Germinal center (tissue), 1 donor: Measurements from ENCODE around the gene MAPKAP1.
A peak's percentile ranks its signal among the peaks of the same experiment; 100 is the strongest.
"Not testable (repeated sequence)": the region's sequence is repeated elsewhere in the genome, so short reads cannot be mapped to it uniquely, and the experiment has no call there.

ENCODE experiments used
- DNase-seq: peaks from one replicate; pipeline ENCODE4 v3.0.0; 2012; ENCODE audit warnings: mixed read lengths, low spot score

The MAPKAP1 gene

DNA sequence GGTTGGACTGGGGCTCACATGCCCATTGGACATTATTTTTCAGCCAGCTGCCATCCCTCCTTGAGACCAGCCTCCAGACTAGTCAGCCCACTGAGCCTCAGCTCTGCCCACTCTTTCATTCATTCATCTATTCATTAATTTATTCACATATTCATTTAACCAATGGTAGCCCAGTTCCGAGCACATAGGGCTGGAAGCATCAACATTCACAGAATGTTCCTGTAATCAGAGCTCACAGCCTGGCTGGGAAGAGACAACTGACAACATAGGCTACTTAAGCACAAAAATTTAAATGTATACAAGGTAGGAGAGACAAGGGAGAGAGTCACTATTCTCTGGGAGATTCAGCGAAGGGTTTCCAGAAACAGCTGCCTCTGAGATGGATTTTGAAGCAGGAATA, 23.2 kb upstream of the MAPKAP1 start:
- DNase-seq = no peak

DNA sequence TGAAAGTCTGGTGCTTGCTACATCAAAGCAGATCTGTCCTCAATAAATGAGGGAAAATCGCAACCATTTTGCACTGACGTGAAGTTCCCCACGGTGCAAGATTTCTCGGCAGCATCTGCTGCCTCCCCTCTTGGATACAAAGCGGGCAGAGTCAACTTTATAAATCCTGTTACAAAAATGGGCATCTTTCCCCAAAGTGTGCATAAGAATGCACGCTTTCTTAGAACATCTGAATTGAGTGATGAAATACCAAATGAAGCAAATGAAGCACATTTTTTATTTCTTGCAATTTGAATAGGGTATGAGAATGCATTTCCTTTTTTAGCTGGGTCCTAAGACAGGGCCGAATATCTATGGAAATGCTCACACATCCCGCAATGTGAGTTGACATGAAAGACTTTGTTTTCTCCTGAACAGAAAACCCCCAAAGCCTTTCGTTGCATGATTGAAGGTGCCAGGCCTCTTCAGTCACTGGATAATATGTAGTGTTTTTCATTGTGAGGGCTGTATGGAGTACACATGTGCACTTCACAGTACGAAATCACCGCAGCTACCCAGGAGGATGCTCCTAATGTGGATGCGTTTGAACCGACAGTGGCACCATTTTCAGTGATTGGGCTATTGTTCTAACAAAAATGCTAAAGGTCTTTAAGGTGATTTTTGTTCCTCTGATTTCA, 19.6 kb upstream of the MAPKAP1 start:
- no peak for DNase-seq

DNA sequence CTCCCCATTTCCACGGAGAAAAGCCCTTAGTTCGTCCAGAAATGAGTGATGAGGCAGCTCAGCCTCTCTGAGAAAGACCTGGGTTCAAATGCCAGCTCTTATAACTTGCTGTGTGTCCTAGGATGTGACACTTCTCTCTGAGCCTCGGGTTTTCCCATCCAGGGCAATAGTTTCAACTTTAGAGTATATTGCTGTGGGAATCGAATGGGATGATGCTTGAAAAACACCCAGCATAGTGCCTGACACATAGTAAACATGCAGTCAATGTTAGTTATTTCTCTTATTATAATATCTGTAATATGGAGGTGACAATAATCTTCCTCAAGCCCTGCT, 430 bp upstream of the MAPKAP1 start:
- no peak for DNase-seq

DNA sequence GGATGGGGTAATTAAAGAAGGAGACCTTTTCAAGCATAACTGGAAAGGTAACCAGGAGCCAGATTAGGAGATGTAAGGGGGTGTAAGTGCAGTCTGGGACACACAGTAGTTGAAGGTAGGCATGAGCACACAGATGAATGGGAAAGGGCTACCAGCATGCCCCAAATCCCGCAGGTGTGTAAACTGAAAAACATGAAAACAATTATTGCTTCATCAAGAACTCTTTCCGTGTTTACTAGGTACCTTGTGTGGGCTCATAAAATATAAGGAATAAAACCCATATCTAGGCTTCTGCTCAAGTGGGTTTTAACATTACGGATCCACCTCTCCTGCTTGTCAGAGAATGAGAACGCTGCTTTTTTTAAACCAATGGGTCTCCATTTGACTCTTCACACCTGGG, 1.1 kb downstream of the MAPKAP1 start:
- DNase-seq = no peak

DNA sequence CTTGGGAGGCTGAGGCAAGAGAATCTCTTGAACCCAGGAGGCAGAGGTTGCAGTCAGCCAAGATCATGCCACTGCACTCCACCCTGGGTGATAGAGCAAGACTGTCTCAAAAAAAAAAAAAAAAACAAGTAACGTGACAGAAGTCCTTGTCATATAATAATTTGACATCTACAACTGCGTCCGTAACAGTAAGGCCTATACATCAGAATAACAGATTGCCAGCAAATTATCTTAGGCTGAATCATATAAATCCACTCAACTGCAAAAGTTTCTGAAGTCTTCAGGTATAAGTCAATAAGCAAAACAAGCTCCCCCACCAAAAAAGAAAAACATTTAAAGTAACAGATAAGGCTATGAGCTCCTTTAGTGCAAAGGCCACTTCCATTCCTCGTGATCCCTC, 3.3 kb downstream of the MAPKAP1 start:
- no peak for DNase-seq

DNA sequence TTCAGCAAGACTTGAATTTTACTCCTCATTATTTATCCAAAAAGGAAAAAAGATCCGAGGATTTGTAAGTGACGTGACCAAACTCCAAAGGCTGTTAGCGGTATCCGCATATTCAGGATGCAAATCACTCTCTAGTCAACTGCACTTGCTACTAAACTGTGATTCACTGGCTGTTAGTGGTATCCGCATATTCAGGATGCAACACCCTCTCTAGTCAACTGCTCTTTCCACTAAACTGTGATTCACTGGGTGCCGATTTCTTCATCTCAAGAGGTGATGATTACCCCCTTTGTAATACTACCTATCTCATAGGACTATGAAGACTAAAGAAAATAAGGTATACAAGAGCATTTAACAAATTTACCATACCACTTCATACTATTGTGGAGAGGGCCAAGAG, 5.7 kb downstream of the MAPKAP1 start:
- peak; percentile 8 for DNase-seq

DNA sequence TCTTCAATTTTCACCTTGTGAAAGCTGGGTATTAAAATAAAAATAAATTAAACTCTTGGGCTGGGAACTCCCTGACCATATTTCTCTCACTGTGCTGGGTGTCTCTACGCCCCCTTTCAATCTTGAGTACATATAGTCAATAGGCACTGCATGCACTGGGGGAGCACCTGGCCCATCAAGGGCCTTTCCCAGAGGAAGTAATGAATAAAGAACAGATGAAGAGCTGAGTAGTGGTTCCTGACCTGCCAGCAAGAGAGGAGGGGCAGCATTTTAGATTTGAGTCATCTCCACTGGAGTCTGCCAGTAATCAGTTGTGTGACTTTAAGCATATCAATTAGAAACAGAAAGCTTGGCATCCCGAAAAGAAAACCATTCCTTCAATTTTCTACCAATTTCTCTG, 6.2 kb downstream of the MAPKAP1 start:
- DNase-seq = no peak

DNA sequence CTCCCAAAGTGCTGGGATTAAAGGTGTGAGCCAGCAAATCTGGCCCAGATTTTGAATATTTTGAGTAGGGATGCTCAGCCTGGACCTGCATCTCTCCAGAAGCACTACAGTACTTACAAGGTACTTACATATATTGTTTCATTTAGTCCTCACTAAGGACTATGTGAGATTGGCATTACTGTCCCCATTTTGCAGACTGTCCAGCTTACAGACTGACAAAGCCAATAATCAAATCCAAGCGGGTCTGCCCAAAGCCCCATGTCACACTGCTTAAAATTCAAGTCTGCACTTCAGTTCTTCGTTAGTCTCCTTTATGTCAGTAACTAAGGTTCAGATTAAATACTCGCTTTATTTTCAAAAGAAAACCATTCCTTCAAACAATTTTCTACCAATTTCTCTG, 7.1 kb downstream of the MAPKAP1 start:
- no peak for DNase-seq

DNA sequence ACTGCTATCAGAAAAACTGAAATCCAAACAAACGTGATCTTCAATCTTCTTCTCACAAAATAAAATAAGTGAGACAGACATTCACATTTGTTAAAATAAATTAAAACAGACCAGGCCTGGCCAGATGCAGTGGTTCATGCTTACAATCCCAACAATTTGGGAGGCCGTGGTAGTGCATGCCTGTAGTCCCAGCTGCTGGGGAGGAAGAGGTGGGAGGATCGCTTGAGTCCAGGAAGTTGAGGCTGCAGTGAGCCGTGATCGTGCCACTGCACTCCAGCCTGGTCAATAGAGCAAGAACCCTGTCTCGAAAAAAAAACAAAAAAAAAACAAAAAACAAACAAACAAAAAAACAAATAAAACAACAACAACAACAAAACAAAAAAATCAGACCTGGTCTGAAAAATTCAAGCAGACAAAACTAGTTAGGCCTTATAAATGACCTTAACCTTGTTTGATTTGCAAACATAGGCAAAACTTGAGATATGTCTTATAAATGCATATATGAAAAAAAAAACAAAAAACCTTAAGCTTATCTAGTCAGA, 10.8 kb downstream of the MAPKAP1 start:
- DNase-seq = no peak

DNA sequence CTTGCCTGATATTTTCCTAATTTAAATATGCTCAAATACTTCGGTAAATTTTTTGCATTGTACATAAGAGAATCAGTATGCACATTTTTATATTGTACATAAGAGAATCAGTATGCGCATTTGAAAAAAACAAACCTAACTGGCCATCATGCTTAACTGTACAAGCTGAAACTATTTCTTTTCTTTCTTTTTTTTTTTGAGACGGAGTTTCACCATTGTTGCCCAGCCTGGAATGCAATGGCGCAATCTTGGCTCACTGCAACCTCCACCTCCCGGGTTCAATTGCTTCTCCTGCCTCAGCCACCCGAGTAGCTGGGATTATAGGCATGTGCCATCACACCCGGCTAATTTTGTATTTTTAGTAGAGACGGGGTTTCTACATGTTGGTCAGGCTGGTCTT, 11.5 kb downstream of the MAPKAP1 start:
- not testable (repeated sequence) for DNase-seq

DNA sequence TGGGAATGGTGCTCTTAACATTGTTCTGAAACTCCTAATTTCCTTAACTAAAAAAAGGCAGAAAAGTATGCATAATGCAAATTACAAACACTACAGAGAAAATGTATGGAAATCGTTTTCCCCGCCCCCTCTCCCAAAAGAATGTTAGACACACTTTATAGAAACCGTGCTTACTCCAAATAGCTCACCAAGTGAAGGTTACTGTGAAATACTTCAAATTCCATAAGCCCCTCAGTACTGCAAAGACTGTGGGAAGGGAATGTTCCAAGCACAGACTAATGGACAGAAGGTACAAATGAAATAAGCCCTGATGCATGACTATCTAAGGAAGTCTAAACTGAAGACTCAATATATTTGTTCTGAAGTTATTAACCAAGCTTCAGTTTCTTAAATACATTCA, 12.5 kb downstream of the MAPKAP1 start:
- no peak for DNase-seq

DNA sequence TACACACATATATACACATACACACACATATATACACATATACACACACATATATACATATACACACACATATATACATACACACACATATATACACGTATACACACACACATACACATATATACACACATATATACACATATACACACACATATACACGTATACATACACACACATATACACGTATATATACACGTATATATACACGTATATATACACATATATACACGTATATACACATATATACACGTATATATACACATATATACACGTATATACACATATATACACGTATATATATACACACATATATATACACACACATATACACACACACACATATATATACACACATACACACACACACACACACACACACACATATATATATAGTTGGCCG, 13.5 kb downstream of the MAPKAP1 start:
- not testable (repeated sequence) for DNase-seq

DNA sequence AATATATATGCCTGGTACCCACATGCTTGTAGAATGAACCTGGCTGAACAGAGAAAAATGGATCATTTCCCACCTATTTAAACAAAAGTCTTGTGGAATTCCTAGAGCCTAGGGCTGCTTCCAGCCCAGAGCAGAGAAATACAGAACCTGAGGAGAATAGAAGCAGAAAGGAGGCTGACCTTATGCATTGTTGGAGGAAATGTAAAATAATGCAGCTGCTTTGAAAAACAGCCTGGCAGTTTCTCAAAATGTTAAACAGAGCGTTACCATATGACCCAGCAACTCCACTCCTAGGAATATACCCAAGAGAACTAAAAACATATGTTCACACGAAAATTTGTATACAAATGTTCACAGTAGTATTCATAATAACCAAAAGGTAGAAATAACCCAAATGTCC, 15.1 kb downstream of the MAPKAP1 start:
- DNase-seq = no peak

DNA sequence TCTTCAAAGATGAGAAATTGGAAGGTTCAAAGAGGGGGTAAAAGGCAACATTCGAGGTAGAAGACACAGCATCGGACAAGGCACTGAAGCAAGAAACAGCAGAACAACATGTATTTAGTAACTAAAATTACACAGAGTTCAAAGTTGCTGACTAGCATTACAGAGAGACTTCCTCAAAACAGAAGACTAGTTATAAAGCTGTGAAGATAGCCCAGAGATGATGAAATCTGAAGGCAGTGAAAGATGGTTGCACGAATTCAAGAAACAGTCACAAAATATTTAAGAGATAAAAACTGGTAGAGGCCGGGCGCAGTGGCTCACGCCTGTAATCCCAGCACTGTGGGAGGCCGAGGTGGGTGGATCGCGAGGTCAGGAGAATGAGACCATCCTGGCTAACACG, 16.3 kb downstream of the MAPKAP1 start:
- DNase-seq = no peak

DNA sequence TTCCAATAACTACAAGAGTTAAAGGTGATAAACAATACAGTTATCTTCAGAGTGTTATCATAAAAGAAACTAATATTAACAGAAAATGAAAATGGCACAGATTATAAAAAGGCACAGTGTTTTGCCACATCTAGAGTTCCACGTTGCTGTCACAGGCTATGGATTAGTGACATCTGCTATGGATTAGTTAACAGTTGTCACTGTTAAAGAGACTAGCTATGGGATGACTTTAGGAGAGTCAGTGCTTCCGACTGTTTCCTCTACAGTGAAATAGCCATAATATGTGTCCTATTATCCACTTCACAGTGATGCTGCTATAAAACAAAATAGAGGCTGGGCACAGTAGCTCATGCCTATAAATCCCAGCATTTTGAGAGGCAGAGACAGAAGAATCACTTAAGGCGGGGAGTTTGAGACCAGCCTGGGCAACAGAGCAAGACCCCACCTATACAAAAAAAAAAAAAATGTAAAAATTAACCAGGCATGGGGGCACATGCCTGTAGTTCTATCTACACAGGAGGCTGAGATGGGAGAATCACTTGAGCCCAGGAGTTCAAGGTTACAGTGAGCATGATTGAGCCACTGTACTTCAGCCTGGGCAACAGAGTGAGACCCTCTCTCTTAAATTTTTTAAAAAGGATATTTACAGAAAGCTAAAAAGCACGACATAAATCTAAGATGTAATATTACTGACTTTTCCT, 19.7 kb downstream of the MAPKAP1 start:
- DNase-seq = no peak

DNA sequence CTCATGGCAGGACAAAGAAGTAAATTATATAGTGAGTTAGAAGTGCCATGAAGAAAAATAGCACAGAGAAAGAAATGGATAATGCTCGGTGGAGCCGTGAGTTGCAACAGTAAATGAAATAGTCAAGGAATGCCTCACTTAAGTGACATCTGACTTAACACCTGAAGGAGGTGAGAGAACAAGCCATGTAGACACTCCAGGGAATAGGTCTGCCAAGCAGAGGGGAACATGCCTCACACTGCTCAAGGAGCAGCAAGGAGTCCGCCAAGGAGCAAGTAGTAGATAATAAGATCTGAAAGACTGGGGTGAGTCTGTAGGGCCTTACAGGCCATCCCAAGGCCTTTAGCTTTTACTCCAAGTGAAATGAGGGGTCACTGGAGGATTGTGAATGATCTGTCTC, 21.8 kb downstream of the MAPKAP1 start:
- no peak for DNase-seq

DNA sequence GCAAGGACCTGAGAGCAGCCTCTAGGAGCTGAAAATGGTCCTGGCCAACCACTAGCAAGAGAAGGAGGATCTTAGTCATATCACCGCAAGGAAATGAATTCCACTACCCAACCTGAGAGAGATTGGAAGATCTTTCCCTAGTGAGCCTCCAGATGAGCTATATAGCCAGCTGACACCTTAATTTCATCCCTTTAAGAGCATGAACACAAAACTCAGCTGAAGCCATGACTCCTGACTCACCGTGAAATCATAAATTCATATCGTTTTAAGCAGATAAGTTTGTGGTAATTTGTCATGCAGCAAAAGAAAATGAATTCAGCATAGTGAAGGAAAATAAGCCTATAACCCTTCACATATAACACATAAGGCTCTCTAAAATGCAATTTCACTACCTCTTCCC, 23.5 kb downstream of the MAPKAP1 start:
- no peak for DNase-seq

DNA sequence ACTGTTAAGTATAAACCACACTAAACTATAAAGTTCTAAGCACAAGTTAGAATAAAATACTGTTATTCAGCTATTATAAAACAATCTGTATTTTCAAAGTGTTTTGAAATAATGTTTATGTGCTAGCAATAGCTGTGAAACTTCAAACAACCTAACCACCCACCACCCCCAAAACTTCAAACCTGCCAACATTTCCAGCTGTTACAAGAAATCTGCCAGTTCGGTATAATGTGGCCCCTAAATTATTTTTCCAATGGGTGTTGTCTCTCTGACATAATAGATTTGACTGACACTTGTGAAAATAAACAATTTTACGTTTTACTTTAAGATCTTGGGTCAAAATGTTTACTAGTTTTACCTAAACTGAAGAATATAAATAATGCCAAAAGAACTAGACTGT, 24.7 kb downstream of the MAPKAP1 start:
- no peak for DNase-seq

DNA sequence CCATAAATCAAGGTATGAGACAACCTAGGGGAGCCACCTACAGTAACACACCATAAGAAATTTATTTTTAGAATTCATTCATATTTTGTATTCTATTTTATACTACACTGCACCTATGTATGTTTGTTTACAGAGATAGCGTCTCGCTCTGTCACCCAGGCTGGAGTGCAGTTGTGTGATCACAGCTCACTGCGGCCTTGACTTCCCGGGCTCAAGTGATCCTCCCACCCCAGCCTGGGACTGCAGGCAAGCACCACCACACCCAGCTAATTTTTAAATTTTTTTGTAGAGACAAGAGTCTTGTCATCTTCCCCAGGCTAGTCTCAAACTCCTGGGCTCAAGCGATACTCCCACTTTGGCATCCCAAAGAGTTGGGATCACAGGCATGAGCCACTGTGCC, 25.4 kb downstream of the MAPKAP1 start:
- no peak for DNase-seq

DNA sequence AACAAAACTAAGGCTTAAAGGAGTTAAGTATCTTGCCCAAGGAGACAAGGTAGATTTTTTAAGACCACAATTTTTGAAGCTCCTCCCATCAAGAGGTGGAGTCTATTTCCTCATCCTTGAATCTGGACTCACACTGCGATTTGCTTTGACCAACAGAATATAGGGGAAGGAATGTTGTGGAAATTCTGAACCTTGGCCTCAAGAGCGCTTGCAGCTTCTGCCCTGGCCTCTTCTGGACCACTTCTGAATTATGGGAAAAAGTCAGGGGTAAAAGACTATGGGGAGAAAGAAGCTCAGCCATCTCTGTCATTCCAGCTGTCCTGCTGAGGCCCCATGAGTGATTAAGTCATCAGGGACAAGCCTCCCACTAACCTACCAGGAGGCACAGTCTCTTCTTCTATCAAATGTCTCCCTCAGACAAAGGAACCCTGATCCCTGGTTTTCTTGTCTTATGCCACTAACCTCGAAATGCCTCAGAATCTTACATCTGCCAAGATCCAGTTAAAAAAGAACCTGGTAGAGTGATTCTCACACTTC, 25.9 kb downstream of the MAPKAP1 start:
- DNase-seq = no peak

DNA sequence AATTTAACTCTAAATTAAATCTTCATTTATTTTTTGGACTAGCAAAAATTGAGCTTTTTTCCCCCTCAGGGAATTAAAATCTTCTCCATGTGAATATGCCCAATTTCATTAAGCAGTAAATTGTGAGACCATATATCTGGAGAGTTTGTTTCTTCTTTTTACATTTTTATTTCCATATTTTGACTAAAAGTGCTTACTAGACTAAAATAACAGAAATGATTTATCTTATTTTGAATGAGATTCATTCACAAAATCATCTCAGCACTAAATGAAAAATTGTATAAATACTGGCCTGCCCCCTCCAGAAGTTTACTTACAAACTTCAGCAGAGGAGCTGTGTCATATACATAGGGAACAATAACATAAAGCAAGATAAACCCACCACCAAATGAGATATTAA, 26.6 kb downstream of the MAPKAP1 start:
- no peak for DNase-seq

DNA sequence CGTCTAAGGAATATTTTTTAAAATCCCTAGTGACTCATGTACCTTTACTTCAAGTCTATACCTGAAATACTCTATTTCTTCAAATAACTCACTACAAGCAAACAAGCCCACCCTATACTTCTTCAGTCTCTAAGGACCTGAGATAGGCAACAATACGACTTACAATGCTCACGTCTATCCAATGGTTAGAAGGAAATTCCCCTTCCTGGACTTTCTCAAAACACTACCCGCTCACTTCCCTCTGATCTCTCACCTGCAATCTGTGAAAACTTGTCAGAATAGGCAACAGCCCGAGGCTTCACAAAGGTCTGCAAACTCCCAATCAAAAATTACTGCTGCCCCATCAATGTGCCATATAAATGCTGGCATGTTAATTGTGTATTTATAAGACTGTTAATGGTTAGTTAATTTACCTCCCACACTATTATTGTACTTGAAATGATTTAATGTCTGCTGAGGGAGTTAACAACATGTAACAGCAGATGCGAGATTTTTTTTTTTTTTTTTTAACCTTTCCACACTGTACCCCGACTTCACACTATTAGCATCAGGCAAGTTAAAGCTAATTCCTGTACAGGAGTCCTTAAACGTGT, 27.3 kb downstream of the MAPKAP1 start:
- DNase-seq = no peak
